MCF 10A (cell line): ENCODE results near the gene NR2C1. TPM values are rescaled to one million over a fixed set of nuclear protein-coding genes. Genes with fewer than 3 reads are reported as not detected.
A peak's percentile ranks its signal among the peaks of the same experiment; 100 is the strongest.

Experiments used
- BruUV-seq: library from RNA; stranded (reverse); fragments of 400-500 nt; replicated peaks from 2 replicates; lab custom pipeline; 2021; lab: Mats Ljungman, UMichigan
- CTCF ChIA-PET: fragments of 300-600 bp; sonication (Branson Sonifier 250); formaldehyde crosslinking; extraction: SDS; loops from one replicate; lab custom pipeline; 2021; ENCODE audit warnings: antibody characterized with exemption, inconsistent platforms; lab: Yijun Ruan, JAX
- POLR2A ChIA-PET: fragments of 300-600, 350-650 bp; sonication (Branson Sonifier 250); formaldehyde crosslinking; extraction: SDS; loops from one replicate; lab custom pipeline; 2020; ENCODE audit warnings: antibody characterized with exemption, inconsistent platforms; lab: Yijun Ruan, JAX
- DNase-seq: peaks from one replicate; pipeline ENCODE4 v3.0.0-alpha.2; 2018; ENCODE audit not compliant: unreplicated experiment
- H3K27ac Mint-ChIP-seq: one replicate; pipeline ENCODE4 v1.8.0; 2022; ENCODE audit warnings: mild to moderate bottlenecking, low read depth, mixed read lengths; ENCODE audit not compliant: unreplicated experiment
- H3K27me3 Mint-ChIP-seq: one replicate; pipeline ENCODE4 v1.8.0; 2022; ENCODE audit warnings: mixed read lengths; ENCODE audit not compliant: insufficient read depth, unreplicated experiment
- H3K36me3 Mint-ChIP-seq: one replicate; pipeline ENCODE4 v1.8.0; 2022; ENCODE audit warnings: mild to moderate bottlenecking, moderate library complexity, mixed read lengths; ENCODE audit not compliant: insufficient read depth, unreplicated experiment
- H3K4me1 Mint-ChIP-seq: one replicate; pipeline ENCODE4 v1.8.0; 2022; ENCODE audit warnings: mixed read lengths; ENCODE audit not compliant: insufficient read depth, unreplicated experiment
- H3K4me3 Mint-ChIP-seq: one replicate; pipeline ENCODE4 v1.8.0; 2022; ENCODE audit warnings: mild to moderate bottlenecking, moderate library complexity, mixed read lengths; ENCODE audit not compliant: unreplicated experiment
- H3K9me3 Mint-ChIP-seq: one replicate; pipeline ENCODE4 v1.8.0; 2022; ENCODE audit warnings: mixed read lengths; ENCODE audit not compliant: unreplicated experiment
- CTCF ChIP-seq: fragments of 200-600 bp; IDR thresholded peaks from one replicate; pipeline ENCODE4 v1.8.0; 2022; ENCODE audit warnings: antibody characterized with exemption, mild to moderate bottlenecking; ENCODE audit not compliant: unreplicated experiment
- intact Hi-C: fragments of 100-400 bp; cut with micrococcal nuclease; formaldehyde crosslinking; loops from 2 replicates; pipeline ENCODE4 v1.14.1; 2022
- total RNA-seq: library from RNA; stranded (reverse); gene quantifications from 2 replicates; pipeline ENCODE4 v1.2.3, GENCODE V29; 2022

The NR2C1 gene
- total RNA-seq, 1 experiment from 2014 or later = 29.0 TPM

GRCh38 chr12:95117178-95117599, 43.8 kb upstream of the NR2C1 start:
- ChIA-PET CTCF (interaction anchor here (0.5 to 3.9 kb wide), 35 partner anchors 9 to 421 kb away, joined by 3 to 50 read pairs (median 4); partner anchors contain the start of genes FGD6 and VEZT), POLR2A (interaction anchor here (0.7 to 5.8 kb wide), 18 partner anchors 9 to 417 kb away, joined by 3 to 158 read pairs (median 4); partner anchors contain the start of genes FGD6, METAP2, NR2C1 and VEZT)
- H3K27ac Mint-ChIP-seq = peak overlapping the region; percentile 78

GRCh38 chr12:95116773-95117172, 43.4 kb upstream of the NR2C1 start:
- ChIA-PET POLR2A (interaction anchor here (0.7 to 5.8 kb wide), 19 partner anchors 8 to 418 kb away, joined by 3 to 158 read pairs (median 4); partner anchors contain the start of genes FGD6, METAP2, NR2C1 and VEZT), CTCF (interaction anchor here (0.7 to 3.9 kb wide), 30 partner anchors 10 to 422 kb away, joined by 3 to 50 read pairs (median 4); partner anchors contain the start of genes FGD6, METAP2 and VEZT)
- H3K4me3 Mint-ChIP-seq = peak overlapping the region; percentile 38
- H3K27me3 Mint-ChIP-seq = no peaks in the 10 kb centered on the region
- peaks cover 28% of the 10 kb centered on the region for H3K4me1 Mint-ChIP-seq
- peaks cover 21% of the 10 kb centered on the region for H3K36me3 Mint-ChIP-seq
- intact Hi-C loops = loop anchor here (1.0 to 5.0 kb wide), 6 partner anchors 86 to 418 kb away; partner anchors contain the start of genes FGD6, METAP2 and VEZT
- H3K27ac Mint-ChIP-seq = peak overlapping the region; percentile 78
- TF ChIP-seq CTCF = no peak
- peak; percentile 86 for DNase-seq
- BruUV-seq = no TSS peak
- H3K9me3 Mint-ChIP-seq = no peaks in the 10 kb centered on the region

More at GRCh38 chr12:95117178-95117599, 43.8 kb upstream of the NR2C1 start:
- H3K4me1 Mint-ChIP-seq = peaks cover 28% of the 10 kb centered on the region
- peak overlapping the region; percentile 38 for H3K4me3 Mint-ChIP-seq
- DNase-seq = peak; percentile 86
- H3K27me3 Mint-ChIP-seq = no peaks in the 10 kb centered on the region
- intact Hi-C loops = loop anchor here (1.0 to 5.0 kb wide), 6 partner anchors 85 to 417 kb away; partner anchors contain the start of genes FGD6, METAP2 and VEZT
- TSS peak; percentile 78 for BruUV-seq
- TF ChIP-seq CTCF = peak; percentile 48
- H3K9me3 Mint-ChIP-seq = no peaks in the 10 kb centered on the region
- H3K36me3 Mint-ChIP-seq = peaks cover 17% of the 10 kb centered on the region

GRCh38 chr12:95116341-95116740, 42.9 kb upstream of the NR2C1 start:
- BruUV-seq = TSS peak; percentile 90
- H3K9me3 Mint-ChIP-seq = no peaks in the 10 kb centered on the region
- TF ChIP-seq CTCF = no peak
- H3K27ac Mint-ChIP-seq = peak overlapping the region; percentile 78
- CTCF ChIA-PET = interaction anchor here (0.7 to 3.9 kb wide), 26 partner anchors 10 to 418 kb away, joined by 3 to 50 read pairs (median 4); partner anchors contain the start of genes FGD6, METAP2 and VEZT
- DNase-seq = no peak
- no peaks in the 10 kb centered on the region for H3K27me3 Mint-ChIP-seq
- POLR2A ChIA-PET = interaction anchor here (0.7 to 5.8 kb wide), 17 partner anchors 8 to 418 kb away, joined by 3 to 158 read pairs (median 4); partner anchors contain the start of genes FGD6, METAP2, NR2C1 and VEZT
- peaks cover 28% of the 10 kb centered on the region for H3K4me1 Mint-ChIP-seq
- H3K36me3 Mint-ChIP-seq = peaks cover 25% of the 10 kb centered on the region
- peak overlapping the region; percentile 38 for H3K4me3 Mint-ChIP-seq
- intact Hi-C loops = loop anchor here (2.0 to 5.0 kb wide), 3 partner anchors 86 to 358 kb away; partner anchors contain the start of gene METAP2

GRCh38 chr12:95115641-95116040, 42.2 kb upstream of the NR2C1 start:
- Mint-ChIP-seq H3K4me3 (no peak overlapping the region), H3K4me1 (peaks cover 28% of the 10 kb centered on the region), H3K27ac (peak overlapping the region; percentile 78), H3K36me3 (peaks cover 32% of the 10 kb centered on the region), H3K9me3 (no peaks in the 10 kb centered on the region), H3K27me3 (no peaks in the 10 kb centered on the region)
- BruUV-seq = no TSS peak
- POLR2A ChIA-PET = interaction anchor here (1.4 to 5.8 kb wide), 4 partner anchors 12 to 358 kb away, joined by 4 to 158 read pairs (median 26); partner anchors contain the start of genes FGD6, METAP2 and VEZT
- intact Hi-C loops = loop anchor here (2.0 to 5.0 kb wide), 3 partner anchors 87 to 359 kb away; partner anchors contain the start of gene METAP2
- CTCF ChIA-PET = interaction anchor here (0.9 to 3.9 kb wide), 3 partner anchors 11 to 100 kb away, joined by 3 to 50 read pairs (median 4); partner anchors contain the start of genes FGD6 and VEZT
- no peak for TF ChIP-seq CTCF
- DNase-seq = no peak
